Endothelial cell of umbilical vein (primary cell): Measurements from ENCODE around the gene MBOAT2.

Experiments used
- EZH2 ChIP-seq: IDR thresholded peaks from 2 replicates; pipeline ENCODE4 v1.6.1; 2012; ENCODE audit warnings: borderline replicate concordance, low read depth, mild to moderate bottlenecking, moderate library complexity, low read length, inconsistent platforms; ENCODE audit not compliant: severe bottlenecking
- FOS ChIP-seq: IDR thresholded peaks from 2 replicates; pipeline ENCODE4 v1.6.1; 2011; ENCODE audit warnings: mild to moderate bottlenecking, low read length, moderate library complexity, borderline replicate concordance; ENCODE audit not compliant: insufficient read depth
- JUN ChIP-seq: IDR thresholded peaks from 2 replicates; pipeline ENCODE4 v1.6.1; 2011; ENCODE audit warnings: borderline replicate concordance, low read depth; ENCODE audit not compliant: insufficient read length, insufficient read depth
- MAX ChIP-seq: IDR thresholded peaks from 2 replicates; pipeline ENCODE4 v1.6.1; 2011; ENCODE audit not compliant: insufficient read depth, insufficient read length
- MYC ChIP-seq: IDR thresholded peaks from one replicate; pipeline ENCODE4 v1.6.1; 2011; ENCODE audit warnings: mild to moderate bottlenecking, low read depth, low read length
- POLR2A ChIP-seq: IDR thresholded peaks from 2 replicates; pipeline ENCODE4 v1.6.1; 2012; ENCODE audit warnings: low read depth, mild to moderate bottlenecking, control low read depth, low read length
- POLR2AphosphoS5 ChIP-seq: IDR thresholded peaks from 2 replicates; pipeline ENCODE4 v1.6.1; 2012; ENCODE audit warnings: low read depth, mild to moderate bottlenecking, control low read depth, low read length, moderate library complexity; ENCODE audit not compliant: insufficient read depth
- TF ChIP-seq, protein P1 (sequence below), 2 donors: IDR thresholded peaks; 1 replicate in 1 of 2; 2 replicates in 1 of 2; pipeline ENCODE4 v1.5.1; 2011; ENCODE audit warnings: low read length in 2 of 2, mild to moderate bottlenecking in 2 of 2, moderate library complexity in 2 of 2, control low read depth in 1 of 2, inconsistent platforms in 1 of 2, low read depth in 1 of 2; ENCODE audit not compliant: insufficient read depth in 1 of 2; ENCODE audit errors: extremely low read depth in 1 of 2

GRCh38 chr2:9018109-9018508 is 14.6 kb upstream of the MBOAT2 start:
- TF ChIP-seq, protein P1, sequence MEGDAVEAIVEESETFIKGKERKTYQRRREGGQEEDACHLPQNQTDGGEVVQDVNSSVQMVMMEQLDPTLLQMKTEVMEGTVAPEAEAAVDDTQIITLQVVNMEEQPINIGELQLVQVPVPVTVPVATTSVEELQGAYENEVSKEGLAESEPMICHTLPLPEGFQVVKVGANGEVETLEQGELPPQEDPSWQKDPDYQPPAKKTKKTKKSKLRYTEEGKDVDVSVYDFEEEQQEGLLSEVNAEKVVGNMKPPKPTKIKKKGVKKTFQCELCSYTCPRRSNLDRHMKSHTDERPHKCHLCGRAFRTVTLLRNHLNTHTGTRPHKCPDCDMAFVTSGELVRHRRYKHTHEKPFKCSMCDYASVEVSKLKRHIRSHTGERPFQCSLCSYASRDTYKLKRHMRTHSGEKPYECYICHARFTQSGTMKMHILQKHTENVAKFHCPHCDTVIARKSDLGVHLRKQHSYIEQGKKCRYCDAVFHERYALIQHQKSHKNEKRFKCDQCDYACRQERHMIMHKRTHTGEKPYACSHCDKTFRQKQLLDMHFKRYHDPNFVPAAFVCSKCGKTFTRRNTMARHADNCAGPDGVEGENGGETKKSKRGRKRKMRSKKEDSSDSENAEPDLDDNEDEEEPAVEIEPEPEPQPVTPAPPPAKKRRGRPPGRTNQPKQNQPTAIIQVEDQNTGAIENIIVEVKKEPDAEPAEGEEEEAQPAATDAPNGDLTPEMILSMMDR (IDR thresholded peaks at IDR 0.05; ENCODE audit: extremely low read depth in 1 of 2, insufficient read depth in 1 of 2, low read depth in 1 of 2, low read length in 2 of 2): no peak
- TF ChIP-seq MAX (no peak), MYC (no peak), JUN (no peak), POLR2AphosphoS5 (no peak), EZH2 (no peak), POLR2A (no peak), FOS (no peak)
